Peyer's patch (tissue), 4 donors: ENCODE results near the gene B3GNT4. TPM values are rescaled to one million over a fixed set of nuclear protein-coding genes. Genes with fewer than 3 reads are reported as not detected.
A peak's percentile ranks its signal among the peaks of the same experiment; 100 is the strongest.

Experiments used
- DNase-seq, 3 donors: peaks; one replicate each; pipeline ENCODE4 v3.0.0-alpha.2; 2017 to 2019
- H3K27ac ChIP-seq, 4 donors: fragments of 200-600 bp; sonication (generic); one replicate each; pipeline ENCODE4 v1.5.1; 2016 to 2019
- H3K27me3 ChIP-seq, 2 donors: fragments of 200-600 bp; sonication (generic); one replicate each; pipeline ENCODE4 v1.5.1; 2019
- H3K36me3 ChIP-seq, 3 donors: fragments of 200-600 bp; sonication (generic); one replicate each; pipeline ENCODE4 v1.5.1; 2016 to 2019
- H3K4me1 ChIP-seq, 4 donors: fragments of 200-600 bp; sonication (generic); one replicate each; pipeline ENCODE4 v1.5.1; 2016 to 2019
- H3K4me3 ChIP-seq, 4 donors: fragments of 200-600 bp; sonication (generic); 1 replicate in 3 of 4; 2 replicates in 1 of 4; pipeline ENCODE4 v1.5.1; 2016 to 2019; ENCODE audit warnings: mild to moderate bottlenecking in 1 of 4
- H3K9me3 ChIP-seq, 4 donors: fragments of 200-600 bp; sonication (generic); one replicate each; pipeline ENCODE4 v1.5.1; 2016 to 2019; ENCODE audit warnings: mild to moderate bottlenecking in 1 of 4
- CTCF ChIP-seq, 6 experiments: fragments of 450-650 bp in 4 of 6; fragments of 200-600 bp in 2 of 6; sonication (generic) in 1 of 6; IDR thresholded peaks; one replicate each; pipeline ENCODE4 v1.5.1; 2017 to 2019; ENCODE audit warnings: antibody characterized with exemption in 6 of 6, mild to moderate bottlenecking in 3 of 6, moderate library complexity in 1 of 6
- POLR2A ChIP-seq, 2 donors: fragments of 450-650 bp; IDR thresholded peaks; one replicate each; pipeline ENCODE4 v1.5.1; 2017; ENCODE audit warnings: antibody characterized with exemption in 2 of 2, mild to moderate bottlenecking in 2 of 2, moderate library complexity in 2 of 2
- total RNA-seq, 4 donors: library from RNA; depleted of rRNA; stranded (reverse); fragments of >200 nt; gene quantifications; one replicate each; pipeline ENCODE4 v1.1.0, GENCODE V29; 2016

The B3GNT4 gene
- total RNA-seq, 4 donors from 2014 or later = 0.70 TPM; not detected in 3

GRCh38 chr12:122189626-122190475 lies 13.7 kb upstream of the B3GNT4 start:
- no peak overlapping the region for H3K27ac ChIP-seq
- H3K9me3 ChIP-seq = no peaks in the 10 kb centered on the region
- H3K27me3 ChIP-seq = no peaks in the 10 kb centered on the region
- TF ChIP-seq CTCF (IDR thresholded peaks at IDR 0.05) (no peak), POLR2A (IDR thresholded peaks at IDR 0.05) (no peak)
- H3K36me3 ChIP-seq = no peaks in the 10 kb centered on the region
- no peak for DNase-seq
- H3K4me3 ChIP-seq = no peak overlapping the region
- H3K4me1 ChIP-seq = no peaks in the 10 kb centered on the region

DNA sequence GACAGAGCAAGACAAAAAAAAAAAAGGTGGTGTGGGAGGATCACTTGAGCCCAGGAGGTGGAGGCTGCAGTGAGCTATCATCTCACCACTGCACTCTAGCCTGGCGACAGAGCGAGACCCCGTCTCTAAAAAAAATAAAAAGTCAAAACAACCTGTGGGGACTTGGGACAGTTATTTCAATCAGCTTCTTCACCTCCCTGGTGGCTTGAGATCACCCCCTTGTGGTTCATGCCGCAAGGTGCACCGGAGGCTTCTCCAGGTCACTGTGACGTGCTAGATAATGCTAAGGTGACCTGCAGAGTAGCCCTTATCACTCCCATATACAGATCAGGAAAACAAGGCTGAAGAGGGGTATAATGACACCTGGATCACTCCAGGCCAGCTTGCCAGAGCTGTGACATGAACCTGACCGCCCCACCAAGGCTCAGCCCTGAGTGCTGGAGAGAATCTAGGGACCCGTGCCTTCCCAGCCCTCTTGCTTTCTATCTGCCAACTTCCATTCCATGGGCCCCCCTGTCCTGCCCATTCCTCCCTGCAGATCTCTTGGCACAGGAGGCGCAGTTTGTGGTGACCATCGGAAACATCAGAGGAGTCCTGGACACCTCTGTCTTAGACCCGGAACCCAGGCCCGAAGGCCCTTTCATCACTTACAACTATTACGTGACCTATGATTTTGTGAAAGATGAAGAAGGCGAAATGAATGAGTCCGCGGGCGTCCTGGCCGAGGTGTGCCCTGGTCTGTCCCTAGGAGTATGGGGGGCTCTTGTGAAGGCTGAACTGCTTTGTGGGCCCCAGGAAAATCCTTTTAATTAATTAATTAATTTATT lies 12.5 kb upstream of the B3GNT4 start:
- Histone ChIP-seq H3K36me3 (no peaks in the 10 kb centered on the region), H3K9me3 (no peaks in the 10 kb centered on the region), H3K27ac (no peak overlapping the region), H3K27me3 (no peaks in the 10 kb centered on the region), H3K4me1 (no peaks in the 10 kb centered on the region), H3K4me3 (no peak overlapping the region)
- peak; percentile 52 to 89 (median 83) for DNase-seq
- peak; percentile 32 to 89 (median 82) for TF ChIP-seq CTCF (IDR thresholded peaks at IDR 0.05)
- no peak for TF ChIP-seq POLR2A (IDR thresholded peaks at IDR 0.05)

DNA sequence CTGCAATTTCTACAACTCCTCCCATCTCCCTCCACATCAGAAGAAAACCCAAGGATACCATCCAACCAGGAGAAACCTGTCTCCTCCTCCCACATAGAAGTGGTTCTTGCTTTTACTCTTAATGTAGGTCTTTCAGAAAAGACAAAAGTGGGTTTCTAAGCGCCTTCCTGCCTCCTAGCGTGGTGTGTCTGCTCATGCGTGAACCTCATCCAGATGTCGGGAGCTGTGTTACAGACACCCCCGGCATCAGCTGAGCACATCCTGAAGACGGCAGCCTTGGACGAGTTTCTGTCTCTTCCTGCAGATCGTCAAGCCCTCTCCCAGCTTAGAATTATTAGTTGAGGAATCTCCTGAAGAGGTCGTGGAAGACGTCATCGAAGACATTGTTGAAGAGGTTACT lies 11.1 kb upstream of the B3GNT4 start:
- Histone ChIP-seq H3K4me3 (no peak overlapping the region), H3K36me3 (no peaks in the 10 kb centered on the region), H3K27me3 (no peaks in the 10 kb centered on the region), H3K4me1 (no peaks in the 10 kb centered on the region), H3K9me3 (no peaks in the 10 kb centered on the region), H3K27ac (no peak overlapping the region)
- no peak for DNase-seq
- no peak for TF ChIP-seq POLR2A (IDR thresholded peaks at IDR 0.05)
- no peak for TF ChIP-seq CTCF (IDR thresholded peaks at IDR 0.05)

- Histone ChIP-seq H3K27me3 (no peaks in the 10 kb centered on the region), H3K36me3 (no peaks in the 10 kb centered on the region), H3K4me3 (no peak overlapping the region), H3K4me1 (no peaks in the 10 kb centered on the region), H3K9me3 (no peaks in the 10 kb centered on the region), H3K27ac (no peak overlapping the region)
- TF ChIP-seq POLR2A (IDR thresholded peaks at IDR 0.05) (no peak), CTCF (IDR thresholded peaks at IDR 0.05) (no peak)
- DNase-seq = no peak
Measured at GRCh38 chr12:122194804-122195203, 8.7 kb upstream of the B3GNT4 start.

- no peaks in the 10 kb centered on the region for H3K36me3 ChIP-seq
- no peak for DNase-seq
- no peaks in the 10 kb centered on the region for H3K4me1 ChIP-seq
- H3K9me3 ChIP-seq = no peaks in the 10 kb centered on the region
- TF ChIP-seq CTCF (IDR thresholded peaks at IDR 0.05) (no peak), POLR2A (IDR thresholded peaks at IDR 0.05) (no peak)
- H3K27me3 ChIP-seq = no peaks in the 10 kb centered on the region
- no peak overlapping the region for H3K27ac ChIP-seq
- H3K4me3 ChIP-seq = no peak overlapping the region
Measured at GRCh38 chr12:122195405-122195804, 8.1 kb upstream of the B3GNT4 start.
